HepG2 (cell line): Measurements from ENCODE around the gene PTEN.

Source experiments
- CTCF ChIP-seq: sonication (generic); formaldehyde crosslinking; IDR thresholded peaks from 2 replicates; pipeline ENCODE4 v1.5.0; 2020; ENCODE audit warnings: mild to moderate bottlenecking, missing genetic modification reagents, moderate library complexity
- GPN1 ChIP-seq: sonication (generic); formaldehyde crosslinking; IDR thresholded peaks from 2 replicates; pipeline ENCODE4 v1.5.1; 2020; ENCODE audit warnings: missing genetic modification reagents, borderline replicate concordance
- POLR2AphosphoS5 ChIP-seq: IDR thresholded peaks from 2 replicates; pipeline ENCODE4 v1.6.1; 2012; ENCODE audit warnings: low read depth, low read length
- SMARCE1 ChIP-seq: fragments of 450-650 bp; IDR thresholded peaks from 2 replicates; pipeline ENCODE4 v1.6.1; 2017; ENCODE audit warnings: borderline replicate concordance
- SRSF9 ChIP-seq: fragments of 200-400 bp; formaldehyde crosslinking; IDR thresholded peaks from 2 replicates; pipeline ENCODE4 v1.6.1; 2018; ENCODE audit warnings: borderline replicate concordance, mild to moderate bottlenecking, low read depth, low read length; ENCODE audit not compliant: insufficient read depth, poor library complexity, severe bottlenecking
- USF2 ChIP-seq, 2 experiments: sonication (generic) in 1 of 2; formaldehyde crosslinking in 1 of 2; IDR thresholded peaks; 2 replicates each; pipeline versions ENCODE4 v1.5.1 to v1.6.1; 2011 to 2020; ENCODE audit warnings: borderline replicate concordance in 1 of 2, low read depth in 1 of 2, low read length in 1 of 2, mild to moderate bottlenecking in 1 of 2, missing genetic modification reagents in 1 of 2, moderate library complexity in 1 of 2
- ZNF275 ChIP-seq: sonication (generic); formaldehyde crosslinking; IDR thresholded peaks from 2 replicates; pipeline ENCODE4 v1.8.0; 2022; ENCODE audit warnings: missing genetic modification reagents, mild to moderate bottlenecking, inconsistent platforms, borderline replicate concordance
- TF ChIP-seq, protein P1 (sequence below): IDR thresholded peaks from 2 replicates; pipeline ENCODE4 v1.6.1; 2012; ENCODE audit warnings: inconsistent platforms

GRCh38 chr10:87920538-87920937, 57.1 kb downstream of the PTEN start:
- TF ChIP-seq USF2 (IDR thresholded peaks at IDR 0.05; ENCODE audit: low read depth, low read length) (no peak), USF2 (CRISPR knock-in tag; IDR thresholded peaks at IDR 0.05; ENCODE audit: borderline replicate concordance) (no peak), SRSF9 (no peak), ZNF275 (CRISPR knock-in tag) (no peak), SMARCE1 (no peak), CTCF (CRISPR knock-in tag) (no peak), POLR2AphosphoS5 (no peak), GPN1 (CRISPR knock-in tag) (no peak)
- TF ChIP-seq, protein P1, sequence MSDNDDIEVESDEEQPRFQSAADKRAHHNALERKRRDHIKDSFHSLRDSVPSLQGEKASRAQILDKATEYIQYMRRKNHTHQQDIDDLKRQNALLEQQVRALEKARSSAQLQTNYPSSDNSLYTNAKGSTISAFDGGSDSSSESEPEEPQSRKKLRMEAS: no peak
